GM23338 (cell line): ENCODE results near the gene SUSD4. TPM values are rescaled to one million over a fixed set of nuclear protein-coding genes. Genes with fewer than 3 reads are reported as not detected.
A peak's percentile ranks its signal among the peaks of the same experiment; 100 is the strongest.

Source experiments
- ATAC-seq: fragments of 200-7000 bp; cut with Tn5 transposase; 3 replicates; pipeline ENCODE4 v1.9.1; 2020
- DNase-seq: peaks from one replicate; pipeline ENCODE4 v3.0.0-alpha.2; 2015; ENCODE audit warnings: low spot score
- H2AFZ ChIP-seq: fragments of 200-600 bp; sonication (generic); 2 replicates; pipeline ENCODE4 v1.8.0; 2016; ENCODE audit warnings: antibody characterized with exemption, mild to moderate bottlenecking, moderate library complexity
- H3F3A ChIP-seq: fragments of 200-600 bp; sonication (generic); replicated peaks from 2 replicates; pipeline ENCODE4 v1.8.0; 2017; ENCODE audit warnings: antibody characterized with exemption, mixed run types, low read depth
- H3K27ac ChIP-seq: fragments of 200-600 bp; sonication (generic); 2 replicates; pipeline ENCODE4 v1.6.1; 2016; ENCODE audit warnings: low read depth
- H3K27me3 ChIP-seq: fragments of 200-600 bp; sonication (generic); 2 replicates; pipeline ENCODE4 v1.8.0; 2016; ENCODE audit warnings: mild to moderate bottlenecking, mixed run types, moderate library complexity; ENCODE audit not compliant: insufficient read depth
- H3K36me3 ChIP-seq: fragments of 200-600 bp; sonication (generic); 2 replicates; pipeline ENCODE4 v1.8.0; 2016; ENCODE audit warnings: mild to moderate bottlenecking; ENCODE audit not compliant: insufficient read depth
- H3K4me1 ChIP-seq: fragments of 200-600 bp; sonication (generic); 2 replicates; pipeline ENCODE4 v1.8.0; 2016; ENCODE audit warnings: mild to moderate bottlenecking, moderate library complexity; ENCODE audit not compliant: insufficient read depth
- H3K4me2 ChIP-seq: fragments of 200-600 bp; sonication (generic); 2 replicates; pipeline ENCODE4 v1.7.1; 2017; ENCODE audit warnings: mixed run types
- H3K4me3 ChIP-seq: fragments of 200-600 bp; sonication (generic); 2 replicates; pipeline ENCODE4 v1.6.1; 2016; ENCODE audit warnings: mixed run types
- H3K79me2 ChIP-seq: fragments of 200-600 bp; sonication (generic); replicated peaks from 2 replicates; pipeline ENCODE4 v1.8.0; 2017; ENCODE audit warnings: mild to moderate bottlenecking; ENCODE audit not compliant: insufficient read depth
- H3K9me2 ChIP-seq: fragments of 200-600 bp; sonication (generic); 2 replicates; pipeline ENCODE4 v1.8.0; 2017; ENCODE audit not compliant: insufficient read depth
- H4K20me1 ChIP-seq: fragments of 200-600 bp; sonication (generic); replicated peaks from 2 replicates; pipeline ENCODE4 v1.8.0; 2017; ENCODE audit warnings: mild to moderate bottlenecking; ENCODE audit not compliant: insufficient read depth
- H3K27ac Mint-ChIP-seq: 2 replicates; pipeline ENCODE4 v1.8.0; 2020; ENCODE audit warnings: inconsistent platforms, mild to moderate bottlenecking, moderate library complexity, mixed read lengths
- H3K27me3 Mint-ChIP-seq: 3 replicates; pipeline ENCODE4 v1.8.0; 2022; ENCODE audit warnings: low read depth, mild to moderate bottlenecking, moderate library complexity, mixed read lengths, inconsistent platforms; ENCODE audit not compliant: insufficient read depth, poor library complexity
- H3K36me3 Mint-ChIP-seq: 3 replicates; pipeline ENCODE4 v1.8.0; 2021; ENCODE audit warnings: low read depth, mild to moderate bottlenecking, inconsistent platforms, moderate library complexity, mixed read lengths
- H3K4me1 Mint-ChIP-seq: 3 replicates; pipeline ENCODE4 v1.8.0; 2020; ENCODE audit warnings: mild to moderate bottlenecking, inconsistent platforms, mixed read lengths
- H3K4me3 Mint-ChIP-seq: 3 replicates; pipeline ENCODE4 v1.8.0; 2021; ENCODE audit warnings: moderate library complexity, mild to moderate bottlenecking, inconsistent platforms, mixed read lengths
- H3K9me3 Mint-ChIP-seq: 3 replicates; pipeline ENCODE4 v1.8.0; 2020; ENCODE audit warnings: moderate library complexity, mild to moderate bottlenecking, inconsistent platforms, mixed read lengths
- CREB1 ChIP-seq: fragments of 250-450 bp; sonication (Bioruptor Pico); IDR thresholded peaks from 2 replicates; pipeline ENCODE4 v1.5.0; 2020; ENCODE audit warnings: low read depth, mild to moderate bottlenecking, moderate library complexity
- ETS1 ChIP-seq: IDR thresholded peaks from 2 replicates; pipeline ENCODE4 v1.6.1; 2016; ENCODE audit warnings: antibody characterized with exemption
- EZH2 ChIP-seq: fragments of 200-600 bp; sonication (generic); IDR thresholded peaks from one replicate; pipeline ENCODE4 v1.8.0; 2017; ENCODE audit warnings: antibody characterized with exemption, mild to moderate bottlenecking, low read depth; ENCODE audit not compliant: unreplicated experiment
- EZH2phosphoT487 ChIP-seq: fragments of 200-600 bp; sonication (generic); IDR thresholded peaks from one replicate; pipeline ENCODE4 v1.8.1; 2018; ENCODE audit warnings: antibody characterized with exemption; ENCODE audit not compliant: unreplicated experiment
- JUNB ChIP-seq: IDR thresholded peaks from one replicate; pipeline ENCODE4 v1.6.1; 2016; ENCODE audit warnings: antibody characterized with exemption; ENCODE audit not compliant: unreplicated experiment
- NANOG ChIP-seq: IDR thresholded peaks from 2 replicates; pipeline ENCODE4 v1.6.1; 2016; ENCODE audit warnings: antibody characterized with exemption, borderline replicate concordance
- POLR2AphosphoS5 ChIP-seq: IDR thresholded peaks from 2 replicates; pipeline ENCODE4 v1.6.1; 2016; ENCODE audit warnings: antibody characterized with exemption, low read depth
- STAT1 ChIP-seq: IDR thresholded peaks from one replicate; pipeline ENCODE4 v1.6.1; 2016; ENCODE audit warnings: antibody characterized with exemption; ENCODE audit not compliant: unreplicated experiment
- ZNF114 ChIP-seq: fragments of 250-450 bp; sonication (Bioruptor Pico); IDR thresholded peaks from 2 replicates; pipeline ENCODE4 v1.5.0; 2020; ENCODE audit warnings: mild to moderate bottlenecking, moderate library complexity
- ZNF331 ChIP-seq: fragments of 250-450 bp; sonication (Bioruptor Pico); IDR thresholded peaks from 2 replicates; pipeline ENCODE4 v1.5.0; 2020; ENCODE audit warnings: low read depth, mild to moderate bottlenecking, moderate library complexity
- polyA plus RNA-seq: library from polyadenylated mRNA; unstranded; fragments of >200 nt; fragmentation: Nextera tagmentation; extraction: Ambion mirVana; gene quantifications from 2 replicates; pipeline ENCODE4 v1.2.1, GENCODE V29; 2016
- total RNA-seq: library from RNA; depleted of rRNA; stranded (reverse); fragments of >200 nt; shearing (Covaris generic); gene quantifications from 2 replicates; pipeline ENCODE4 v1.2.3, GENCODE V29; 2014
- TF ChIP-seq, protein P1 (sequence below): fragments of 250-450 bp; sonication (Bioruptor Pico); IDR thresholded peaks from 2 replicates; pipeline ENCODE4 v1.5.0; 2020; ENCODE audit warnings: mild to moderate bottlenecking, moderate library complexity
- TF ChIP-seq, protein P2 (sequence below): IDR thresholded peaks from one replicate; pipeline ENCODE4 v1.6.1; 2018; ENCODE audit warnings: antibody characterized with exemption; ENCODE audit not compliant: unreplicated experiment
- TF ChIP-seq, protein P3 (sequence below), 2 experiments: fragments of 200-600 bp in 1 of 2; sonication (generic) in 1 of 2; conservative IDR thresholded peaks; 2 replicates each; pipeline versions ENCODE4 v1.5.1 to v1.6.1; 2016 to 2017; ENCODE audit warnings: antibody characterized with exemption in 2 of 2, low read depth in 2 of 2, mild to moderate bottlenecking in 2 of 2, moderate library complexity in 1 of 2

The SUSD4 gene
- total and polyA plus RNA-seq, 2 experiments from 2014 or later, result 2.3 to 3.6 TPM

GRCh38 chr1:223266632-223267172 is 97.3 kb downstream of the SUSD4 start:
- Mint-ChIP-seq H3K27ac (no peak overlapping the region; the same call in 1 of the 2 replicates), H3K36me3 (no peaks in the 10 kb centered on the region), H3K27me3 (no peaks in the 10 kb centered on the region), H3K9me3 (no peaks in the 10 kb centered on the region), H3K4me3 (no peak overlapping the region), H3K4me1 (peaks cover 10% of the 10 kb centered on the region; the same call in 2 of the 3 replicates)
- no peaks in the 10 kb centered on the region; the same call in 1 of the 2 replicates for H3K4me1 ChIP-seq
- ATAC-seq (peak; percentile 38; the same call in 2 of the 3 replicates), DNase-seq (no peak)
- no peak overlapping the region for H3K4me3 ChIP-seq
- H3K27ac ChIP-seq, result no peak overlapping the region
- H4K20me1 ChIP-seq, result no peaks in the 10 kb centered on the region
- no peaks in the 10 kb centered on the region for H3K79me2 ChIP-seq
- no peaks in the 10 kb centered on the region for H3F3A ChIP-seq
- no peaks in the 10 kb centered on the region for H3K27me3 ChIP-seq
- no peak overlapping the region for H3K4me2 ChIP-seq
- H2AFZ ChIP-seq, result peak overlapping the region; percentile 28; the same call in 1 of the 2 replicates
- H3K36me3 ChIP-seq, result no peaks in the 10 kb centered on the region
- no peaks in the 10 kb centered on the region for H3K9me2 ChIP-seq
- TF ChIP-seq STAT1 (no peak), POLR2AphosphoS5 (no peak), EZH2 (no peak), ZNF331 (CRISPR knock-in tag) (no peak), CREB1 (CRISPR knock-in tag) (no peak), ZNF114 (no peak), NANOG (no peak), EZH2phosphoT487 (no peak), JUNB (no peak), ETS1 (no peak)
- TF ChIP-seq, protein P1, sequence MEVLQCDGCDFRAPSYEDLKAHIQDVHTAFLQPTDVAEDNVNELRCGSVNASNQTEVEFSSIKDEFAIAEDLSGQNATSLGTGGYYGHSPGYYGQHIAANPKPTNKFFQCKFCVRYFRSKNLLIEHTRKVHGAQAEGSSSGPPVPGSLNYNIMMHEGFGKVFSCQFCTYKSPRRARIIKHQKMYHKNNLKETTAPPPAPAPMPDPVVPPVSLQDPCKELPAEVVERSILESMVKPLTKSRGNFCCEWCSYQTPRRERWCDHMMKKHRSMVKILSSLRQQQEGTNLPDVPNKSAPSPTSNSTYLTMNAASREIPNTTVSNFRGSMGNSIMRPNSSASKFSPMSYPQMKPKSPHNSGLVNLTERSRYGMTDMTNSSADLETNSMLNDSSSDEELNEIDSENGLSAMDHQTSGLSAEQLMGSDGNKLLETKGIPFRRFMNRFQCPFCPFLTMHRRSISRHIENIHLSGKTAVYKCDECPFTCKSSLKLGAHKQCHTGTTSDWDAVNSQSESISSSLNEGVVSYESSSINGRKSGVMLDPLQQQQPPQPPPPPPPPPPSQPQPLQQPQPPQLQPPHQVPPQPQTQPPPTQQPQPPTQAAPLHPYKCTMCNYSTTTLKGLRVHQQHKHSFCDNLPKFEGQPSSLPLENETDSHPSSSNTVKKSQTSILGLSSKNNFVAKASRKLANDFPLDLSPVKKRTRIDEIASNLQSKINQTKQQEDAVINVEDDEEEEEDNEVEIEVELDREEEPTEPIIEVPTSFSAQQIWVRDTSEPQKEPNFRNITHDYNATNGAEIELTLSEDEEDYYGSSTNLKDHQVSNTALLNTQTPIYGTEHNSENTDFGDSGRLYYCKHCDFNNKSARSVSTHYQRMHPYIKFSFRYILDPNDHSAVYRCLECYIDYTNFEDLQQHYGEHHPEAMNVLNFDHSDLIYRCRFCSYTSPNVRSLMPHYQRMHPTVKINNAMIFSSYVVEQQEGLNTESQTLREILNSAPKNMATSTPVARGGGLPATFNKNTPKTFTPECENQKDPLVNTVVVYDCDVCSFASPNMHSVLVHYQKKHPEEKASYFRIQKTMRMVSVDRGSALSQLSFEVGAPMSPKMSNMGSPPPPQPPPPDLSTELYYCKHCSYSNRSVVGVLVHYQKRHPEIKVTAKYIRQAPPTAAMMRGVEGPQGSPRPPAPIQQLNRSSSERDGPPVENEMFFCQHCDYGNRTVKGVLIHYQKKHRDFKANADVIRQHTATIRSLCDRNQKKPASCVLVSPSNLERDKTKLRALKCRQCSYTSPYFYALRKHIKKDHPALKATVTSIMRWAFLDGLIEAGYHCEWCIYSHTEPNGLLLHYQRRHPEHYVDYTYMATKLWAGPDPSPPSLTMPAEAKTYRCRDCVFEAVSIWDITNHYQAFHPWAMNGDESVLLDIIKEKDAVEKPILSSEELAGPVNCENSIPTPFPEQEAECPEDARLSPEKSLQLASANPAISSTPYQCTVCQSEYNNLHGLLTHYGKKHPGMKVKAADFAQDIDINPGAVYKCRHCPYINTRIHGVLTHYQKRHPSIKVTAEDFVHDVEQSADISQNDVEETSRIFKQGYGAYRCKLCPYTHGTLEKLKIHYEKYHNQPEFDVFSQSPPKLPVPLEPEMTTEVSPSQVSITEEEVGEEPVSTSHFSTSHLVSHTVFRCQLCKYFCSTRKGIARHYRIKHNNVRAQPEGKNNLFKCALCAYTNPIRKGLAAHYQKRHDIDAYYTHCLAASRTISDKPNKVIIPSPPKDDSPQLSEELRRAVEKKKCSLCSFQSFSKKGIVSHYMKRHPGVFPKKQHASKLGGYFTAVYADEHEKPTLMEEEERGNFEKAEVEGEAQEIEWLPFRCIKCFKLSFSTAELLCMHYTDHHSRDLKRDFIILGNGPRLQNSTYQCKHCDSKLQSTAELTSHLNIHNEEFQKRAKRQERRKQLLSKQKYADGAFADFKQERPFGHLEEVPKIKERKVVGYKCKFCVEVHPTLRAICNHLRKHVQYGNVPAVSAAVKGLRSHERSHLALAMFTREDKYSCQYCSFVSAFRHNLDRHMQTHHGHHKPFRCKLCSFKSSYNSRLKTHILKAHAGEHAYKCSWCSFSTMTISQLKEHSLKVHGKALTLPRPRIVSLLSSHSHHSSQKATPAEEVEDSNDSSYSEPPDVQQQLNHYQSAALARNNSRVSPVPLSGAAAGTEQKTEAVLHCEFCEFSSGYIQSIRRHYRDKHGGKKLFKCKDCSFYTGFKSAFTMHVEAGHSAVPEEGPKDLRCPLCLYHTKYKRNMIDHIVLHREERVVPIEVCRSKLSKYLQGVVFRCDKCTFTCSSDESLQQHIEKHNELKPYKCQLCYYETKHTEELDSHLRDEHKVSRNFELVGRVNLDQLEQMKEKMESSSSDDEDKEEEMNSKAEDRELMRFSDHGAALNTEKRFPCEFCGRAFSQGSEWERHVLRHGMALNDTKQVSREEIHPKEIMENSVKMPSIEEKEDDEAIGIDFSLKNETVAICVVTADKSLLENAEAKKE (CRISPR knock-in tag), result no peak
- TF ChIP-seq, protein P2, sequence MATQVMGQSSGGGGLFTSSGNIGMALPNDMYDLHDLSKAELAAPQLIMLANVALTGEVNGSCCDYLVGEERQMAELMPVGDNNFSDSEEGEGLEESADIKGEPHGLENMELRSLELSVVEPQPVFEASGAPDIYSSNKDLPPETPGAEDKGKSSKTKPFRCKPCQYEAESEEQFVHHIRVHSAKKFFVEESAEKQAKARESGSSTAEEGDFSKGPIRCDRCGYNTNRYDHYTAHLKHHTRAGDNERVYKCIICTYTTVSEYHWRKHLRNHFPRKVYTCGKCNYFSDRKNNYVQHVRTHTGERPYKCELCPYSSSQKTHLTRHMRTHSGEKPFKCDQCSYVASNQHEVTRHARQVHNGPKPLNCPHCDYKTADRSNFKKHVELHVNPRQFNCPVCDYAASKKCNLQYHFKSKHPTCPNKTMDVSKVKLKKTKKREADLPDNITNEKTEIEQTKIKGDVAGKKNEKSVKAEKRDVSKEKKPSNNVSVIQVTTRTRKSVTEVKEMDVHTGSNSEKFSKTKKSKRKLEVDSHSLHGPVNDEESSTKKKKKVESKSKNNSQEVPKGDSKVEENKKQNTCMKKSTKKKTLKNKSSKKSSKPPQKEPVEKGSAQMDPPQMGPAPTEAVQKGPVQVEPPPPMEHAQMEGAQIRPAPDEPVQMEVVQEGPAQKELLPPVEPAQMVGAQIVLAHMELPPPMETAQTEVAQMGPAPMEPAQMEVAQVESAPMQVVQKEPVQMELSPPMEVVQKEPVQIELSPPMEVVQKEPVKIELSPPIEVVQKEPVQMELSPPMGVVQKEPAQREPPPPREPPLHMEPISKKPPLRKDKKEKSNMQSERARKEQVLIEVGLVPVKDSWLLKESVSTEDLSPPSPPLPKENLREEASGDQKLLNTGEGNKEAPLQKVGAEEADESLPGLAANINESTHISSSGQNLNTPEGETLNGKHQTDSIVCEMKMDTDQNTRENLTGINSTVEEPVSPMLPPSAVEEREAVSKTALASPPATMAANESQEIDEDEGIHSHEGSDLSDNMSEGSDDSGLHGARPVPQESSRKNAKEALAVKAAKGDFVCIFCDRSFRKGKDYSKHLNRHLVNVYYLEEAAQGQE, result no peak
- TF ChIP-seq, protein P3, sequence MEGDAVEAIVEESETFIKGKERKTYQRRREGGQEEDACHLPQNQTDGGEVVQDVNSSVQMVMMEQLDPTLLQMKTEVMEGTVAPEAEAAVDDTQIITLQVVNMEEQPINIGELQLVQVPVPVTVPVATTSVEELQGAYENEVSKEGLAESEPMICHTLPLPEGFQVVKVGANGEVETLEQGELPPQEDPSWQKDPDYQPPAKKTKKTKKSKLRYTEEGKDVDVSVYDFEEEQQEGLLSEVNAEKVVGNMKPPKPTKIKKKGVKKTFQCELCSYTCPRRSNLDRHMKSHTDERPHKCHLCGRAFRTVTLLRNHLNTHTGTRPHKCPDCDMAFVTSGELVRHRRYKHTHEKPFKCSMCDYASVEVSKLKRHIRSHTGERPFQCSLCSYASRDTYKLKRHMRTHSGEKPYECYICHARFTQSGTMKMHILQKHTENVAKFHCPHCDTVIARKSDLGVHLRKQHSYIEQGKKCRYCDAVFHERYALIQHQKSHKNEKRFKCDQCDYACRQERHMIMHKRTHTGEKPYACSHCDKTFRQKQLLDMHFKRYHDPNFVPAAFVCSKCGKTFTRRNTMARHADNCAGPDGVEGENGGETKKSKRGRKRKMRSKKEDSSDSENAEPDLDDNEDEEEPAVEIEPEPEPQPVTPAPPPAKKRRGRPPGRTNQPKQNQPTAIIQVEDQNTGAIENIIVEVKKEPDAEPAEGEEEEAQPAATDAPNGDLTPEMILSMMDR (conservative IDR thresholded peaks at IDR 0.05; ENCODE audit: low read depth in 2 of 2), result no peak
